ENCODE data around the gene EPHA7. TPM values are rescaled to one million over a fixed set of nuclear protein-coding genes. Genes with fewer than 3 reads are reported as not detected.

EPHA7 gene
- total RNA-seq, 1 experiment from 2014 or later = 9.6 TPM

DNA sequence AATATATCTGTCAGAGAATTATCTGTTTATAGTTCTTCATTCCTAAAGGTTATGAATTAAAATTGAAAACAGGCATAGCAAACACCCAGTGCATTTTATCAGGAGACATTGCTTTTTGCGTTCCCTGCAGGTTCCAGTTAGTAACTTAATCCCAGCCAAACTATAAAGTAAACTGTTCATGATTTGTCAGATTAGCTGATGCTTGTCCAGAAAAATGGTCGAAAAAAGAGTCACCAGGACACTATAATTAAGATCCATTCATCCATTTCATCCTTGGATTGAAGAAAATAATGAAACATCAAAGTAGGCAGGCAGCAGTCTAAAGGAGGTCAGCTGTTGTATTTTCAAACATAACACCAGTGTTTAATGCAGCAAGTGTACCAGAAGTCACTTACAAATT, 75.9 kb downstream of the EPHA7 start (continued):
- TF ChIP-seq, protein P1, sequence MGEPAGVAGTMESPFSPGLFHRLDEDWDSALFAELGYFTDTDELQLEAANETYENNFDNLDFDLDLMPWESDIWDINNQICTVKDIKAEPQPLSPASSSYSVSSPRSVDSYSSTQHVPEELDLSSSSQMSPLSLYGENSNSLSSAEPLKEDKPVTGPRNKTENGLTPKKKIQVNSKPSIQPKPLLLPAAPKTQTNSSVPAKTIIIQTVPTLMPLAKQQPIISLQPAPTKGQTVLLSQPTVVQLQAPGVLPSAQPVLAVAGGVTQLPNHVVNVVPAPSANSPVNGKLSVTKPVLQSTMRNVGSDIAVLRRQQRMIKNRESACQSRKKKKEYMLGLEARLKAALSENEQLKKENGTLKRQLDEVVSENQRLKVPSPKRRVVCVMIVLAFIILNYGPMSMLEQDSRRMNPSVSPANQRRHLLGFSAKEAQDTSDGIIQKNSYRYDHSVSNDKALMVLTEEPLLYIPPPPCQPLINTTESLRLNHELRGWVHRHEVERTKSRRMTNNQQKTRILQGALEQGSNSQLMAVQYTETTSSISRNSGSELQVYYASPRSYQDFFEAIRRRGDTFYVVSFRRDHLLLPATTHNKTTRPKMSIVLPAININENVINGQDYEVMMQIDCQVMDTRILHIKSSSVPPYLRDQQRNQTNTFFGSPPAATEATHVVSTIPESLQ (CRISPR knock-in tag; IDR thresholded peaks at IDR 0.05) = no peak
- TF ChIP-seq NFYB (CRISPR knock-in tag; conservative IDR thresholded peaks at IDR 0.05; ENCODE audit: low read depth) (no peak), MYBL2 (CRISPR knock-in tag; IDR thresholded peaks at IDR 0.05) (no peak)

DNA sequence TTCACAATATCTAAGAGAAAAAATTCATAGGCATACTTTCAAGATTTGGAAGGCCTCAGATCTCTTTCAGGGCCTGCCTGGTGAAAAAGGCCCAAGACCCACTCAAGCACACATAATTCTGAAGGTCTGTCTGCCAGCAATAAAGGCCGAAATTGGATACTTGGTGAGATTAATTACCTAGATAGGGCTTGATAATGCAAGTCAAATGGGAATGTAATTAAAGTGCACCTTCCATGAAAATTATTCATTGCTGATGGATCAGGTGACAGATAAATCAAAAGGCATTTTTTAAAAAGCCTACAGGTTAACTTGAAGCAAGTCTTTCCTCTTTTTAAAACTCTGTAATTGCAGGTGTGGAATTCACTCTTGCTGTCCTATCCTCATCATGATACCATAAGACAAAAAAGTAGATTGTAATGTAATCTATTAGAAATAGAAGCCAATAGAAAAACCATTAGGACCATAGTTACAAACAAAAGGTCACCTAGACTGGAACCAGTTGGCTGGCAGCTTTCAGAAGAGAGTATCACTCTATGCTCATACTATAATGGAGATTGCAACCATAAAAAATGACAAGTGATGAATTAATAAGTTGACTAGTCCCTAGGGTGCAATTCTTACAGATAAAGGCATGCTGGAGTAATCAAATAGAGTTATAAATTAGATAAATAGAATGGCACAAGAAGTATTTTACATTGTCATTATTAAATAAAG, 77.3 kb downstream of the EPHA7 start:
- ChIA-PET POLR2A (no interaction called here), CTCF (no interaction called here)
- Mint-ChIP-seq H3K4me1 (peaks cover 17% of the 10 kb centered on the region), H3K27me3 (ENCODE audit: low read depth) (no peaks in the 10 kb centered on the region), H3K4me3 (no peak overlapping the region), H3K27ac (no peak overlapping the region), H3K9me3 (no peaks in the 10 kb centered on the region), H3K36me3 (no peaks in the 10 kb centered on the region)
- no peak for ATAC-seq
- TF ChIP-seq GRHL2 (CRISPR knock-in tag; IDR thresholded peaks at IDR 0.05; ENCODE audit: insufficient replicate concordance, severe bottlenecking) (no peak), NFATC4 (CRISPR knock-in tag; IDR thresholded peaks at IDR 0.05) (no peak), TEAD1 (CRISPR knock-in tag; IDR thresholded peaks at IDR 0.05) (no peak), ZNF263 (CRISPR knock-in tag; IDR thresholded peaks at IDR 0.05; ENCODE audit: low read depth) (no peak), ZNF121 (CRISPR knock-in tag; IDR thresholded peaks at IDR 0.05) (no peak), SMAD3 (CRISPR knock-in tag; IDR thresholded peaks at IDR 0.05; ENCODE audit: borderline replicate concordance) (no peak), ZNF138 (CRISPR knock-in tag; conservative IDR thresholded peaks at IDR 0.05) (no peak), GTF2I (CRISPR knock-in tag; conservative IDR thresholded peaks at IDR 0.05) (no peak), RELA (CRISPR knock-in tag; IDR thresholded peaks at IDR 0.05; ENCODE audit: borderline replicate concordance) (no peak), FOXP1 (CRISPR knock-in tag; IDR thresholded peaks at IDR 0.05; ENCODE audit: borderline replicate concordance) (no peak)
- TF ChIP-seq, protein P2, sequence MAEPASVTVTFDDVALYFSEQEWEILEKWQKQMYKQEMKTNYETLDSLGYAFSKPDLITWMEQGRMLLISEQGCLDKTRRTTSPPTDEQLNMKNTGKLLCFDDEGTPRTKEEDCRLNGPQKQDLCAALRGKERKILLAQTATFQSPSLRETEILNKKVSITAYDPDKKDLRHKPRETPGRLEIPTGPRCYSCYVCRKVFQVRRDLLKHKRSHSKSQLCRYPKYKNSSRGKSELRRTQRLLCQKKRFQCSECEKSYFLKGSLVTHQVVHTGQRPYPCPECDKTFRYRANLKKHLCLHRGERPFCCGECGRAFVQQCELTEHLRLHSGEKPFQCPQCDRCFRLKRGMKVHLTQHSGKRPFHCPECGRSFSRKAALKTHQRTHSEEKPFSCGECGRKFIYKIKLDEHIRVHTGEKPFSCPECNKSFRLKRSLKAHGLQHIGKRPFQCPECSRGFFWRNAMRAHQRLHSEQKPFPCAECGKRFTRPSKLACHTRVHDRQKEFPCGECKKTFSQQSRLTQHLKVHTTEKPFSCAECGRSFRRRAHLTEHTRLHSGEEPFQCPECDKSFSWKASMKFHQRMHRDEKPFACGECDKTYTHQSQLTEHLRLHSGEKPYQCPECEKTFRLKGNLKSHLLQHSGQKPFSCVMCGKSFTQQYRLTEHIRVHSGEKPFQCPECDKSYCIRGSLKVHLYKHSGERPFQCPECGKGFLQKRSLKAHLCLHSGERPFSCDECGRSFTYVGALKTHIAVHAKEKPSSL (CRISPR knock-in tag; conservative IDR thresholded peaks at IDR 0.05) = no peak
- TF ChIP-seq, protein P3, sequence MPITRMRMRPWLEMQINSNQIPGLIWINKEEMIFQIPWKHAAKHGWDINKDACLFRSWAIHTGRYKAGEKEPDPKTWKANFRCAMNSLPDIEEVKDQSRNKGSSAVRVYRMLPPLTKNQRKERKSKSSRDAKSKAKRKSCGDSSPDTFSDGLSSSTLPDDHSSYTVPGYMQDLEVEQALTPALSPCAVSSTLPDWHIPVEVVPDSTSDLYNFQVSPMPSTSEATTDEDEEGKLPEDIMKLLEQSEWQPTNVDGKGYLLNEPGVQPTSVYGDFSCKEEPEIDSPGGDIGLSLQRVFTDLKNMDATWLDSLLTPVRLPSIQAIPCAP (CRISPR knock-in tag; IDR thresholded peaks at IDR 0.05) = no peak
- TF ChIP-seq, protein P4, sequence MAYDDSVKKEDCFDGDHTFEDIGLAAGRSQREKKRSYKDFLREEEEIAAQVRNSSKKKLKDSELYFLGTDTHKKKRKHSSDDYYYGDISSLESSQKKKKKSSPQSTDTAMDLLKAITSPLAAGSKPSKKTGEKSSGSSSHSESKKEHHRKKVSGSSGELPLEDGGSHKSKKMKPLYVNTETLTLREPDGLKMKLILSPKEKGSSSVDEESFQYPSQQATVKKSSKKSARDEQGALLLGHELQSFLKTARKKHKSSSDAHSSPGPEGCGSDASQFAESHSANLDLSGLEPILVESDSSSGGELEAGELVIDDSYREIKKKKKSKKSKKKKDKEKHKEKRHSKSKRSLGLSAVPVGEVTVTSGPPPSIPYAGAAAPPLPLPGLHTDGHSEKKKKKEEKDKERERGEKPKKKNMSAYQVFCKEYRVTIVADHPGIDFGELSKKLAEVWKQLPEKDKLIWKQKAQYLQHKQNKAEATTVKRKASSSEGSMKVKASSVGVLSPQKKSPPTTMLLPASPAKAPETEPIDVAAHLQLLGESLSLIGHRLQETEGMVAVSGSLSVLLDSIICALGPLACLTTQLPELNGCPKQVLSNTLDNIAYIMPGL (CRISPR knock-in tag; IDR thresholded peaks at IDR 0.05) = no peak
- TF ChIP-seq, protein P5, sequence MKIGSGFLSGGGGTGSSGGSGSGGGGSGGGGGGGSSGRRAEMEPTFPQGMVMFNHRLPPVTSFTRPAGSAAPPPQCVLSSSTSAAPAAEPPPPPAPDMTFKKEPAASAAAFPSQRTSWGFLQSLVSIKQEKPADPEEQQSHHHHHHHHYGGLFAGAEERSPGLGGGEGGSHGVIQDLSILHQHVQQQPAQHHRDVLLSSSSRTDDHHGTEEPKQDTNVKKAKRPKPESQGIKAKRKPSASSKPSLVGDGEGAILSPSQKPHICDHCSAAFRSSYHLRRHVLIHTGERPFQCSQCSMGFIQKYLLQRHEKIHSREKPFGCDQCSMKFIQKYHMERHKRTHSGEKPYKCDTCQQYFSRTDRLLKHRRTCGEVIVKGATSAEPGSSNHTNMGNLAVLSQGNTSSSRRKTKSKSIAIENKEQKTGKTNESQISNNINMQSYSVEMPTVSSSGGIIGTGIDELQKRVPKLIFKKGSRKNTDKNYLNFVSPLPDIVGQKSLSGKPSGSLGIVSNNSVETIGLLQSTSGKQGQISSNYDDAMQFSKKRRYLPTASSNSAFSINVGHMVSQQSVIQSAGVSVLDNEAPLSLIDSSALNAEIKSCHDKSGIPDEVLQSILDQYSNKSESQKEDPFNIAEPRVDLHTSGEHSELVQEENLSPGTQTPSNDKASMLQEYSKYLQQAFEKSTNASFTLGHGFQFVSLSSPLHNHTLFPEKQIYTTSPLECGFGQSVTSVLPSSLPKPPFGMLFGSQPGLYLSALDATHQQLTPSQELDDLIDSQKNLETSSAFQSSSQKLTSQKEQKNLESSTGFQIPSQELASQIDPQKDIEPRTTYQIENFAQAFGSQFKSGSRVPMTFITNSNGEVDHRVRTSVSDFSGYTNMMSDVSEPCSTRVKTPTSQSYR (CRISPR knock-in tag; IDR thresholded peaks at IDR 0.05) = no peak
- TF ChIP-seq, protein P6, sequence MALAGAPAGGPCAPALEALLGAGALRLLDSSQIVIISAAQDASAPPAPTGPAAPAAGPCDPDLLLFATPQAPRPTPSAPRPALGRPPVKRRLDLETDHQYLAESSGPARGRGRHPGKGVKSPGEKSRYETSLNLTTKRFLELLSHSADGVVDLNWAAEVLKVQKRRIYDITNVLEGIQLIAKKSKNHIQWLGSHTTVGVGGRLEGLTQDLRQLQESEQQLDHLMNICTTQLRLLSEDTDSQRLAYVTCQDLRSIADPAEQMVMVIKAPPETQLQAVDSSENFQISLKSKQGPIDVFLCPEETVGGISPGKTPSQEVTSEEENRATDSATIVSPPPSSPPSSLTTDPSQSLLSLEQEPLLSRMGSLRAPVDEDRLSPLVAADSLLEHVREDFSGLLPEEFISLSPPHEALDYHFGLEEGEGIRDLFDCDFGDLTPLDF (CRISPR knock-in tag; IDR thresholded peaks at IDR 0.05) = no peak
- TF ChIP-seq, protein P7, sequence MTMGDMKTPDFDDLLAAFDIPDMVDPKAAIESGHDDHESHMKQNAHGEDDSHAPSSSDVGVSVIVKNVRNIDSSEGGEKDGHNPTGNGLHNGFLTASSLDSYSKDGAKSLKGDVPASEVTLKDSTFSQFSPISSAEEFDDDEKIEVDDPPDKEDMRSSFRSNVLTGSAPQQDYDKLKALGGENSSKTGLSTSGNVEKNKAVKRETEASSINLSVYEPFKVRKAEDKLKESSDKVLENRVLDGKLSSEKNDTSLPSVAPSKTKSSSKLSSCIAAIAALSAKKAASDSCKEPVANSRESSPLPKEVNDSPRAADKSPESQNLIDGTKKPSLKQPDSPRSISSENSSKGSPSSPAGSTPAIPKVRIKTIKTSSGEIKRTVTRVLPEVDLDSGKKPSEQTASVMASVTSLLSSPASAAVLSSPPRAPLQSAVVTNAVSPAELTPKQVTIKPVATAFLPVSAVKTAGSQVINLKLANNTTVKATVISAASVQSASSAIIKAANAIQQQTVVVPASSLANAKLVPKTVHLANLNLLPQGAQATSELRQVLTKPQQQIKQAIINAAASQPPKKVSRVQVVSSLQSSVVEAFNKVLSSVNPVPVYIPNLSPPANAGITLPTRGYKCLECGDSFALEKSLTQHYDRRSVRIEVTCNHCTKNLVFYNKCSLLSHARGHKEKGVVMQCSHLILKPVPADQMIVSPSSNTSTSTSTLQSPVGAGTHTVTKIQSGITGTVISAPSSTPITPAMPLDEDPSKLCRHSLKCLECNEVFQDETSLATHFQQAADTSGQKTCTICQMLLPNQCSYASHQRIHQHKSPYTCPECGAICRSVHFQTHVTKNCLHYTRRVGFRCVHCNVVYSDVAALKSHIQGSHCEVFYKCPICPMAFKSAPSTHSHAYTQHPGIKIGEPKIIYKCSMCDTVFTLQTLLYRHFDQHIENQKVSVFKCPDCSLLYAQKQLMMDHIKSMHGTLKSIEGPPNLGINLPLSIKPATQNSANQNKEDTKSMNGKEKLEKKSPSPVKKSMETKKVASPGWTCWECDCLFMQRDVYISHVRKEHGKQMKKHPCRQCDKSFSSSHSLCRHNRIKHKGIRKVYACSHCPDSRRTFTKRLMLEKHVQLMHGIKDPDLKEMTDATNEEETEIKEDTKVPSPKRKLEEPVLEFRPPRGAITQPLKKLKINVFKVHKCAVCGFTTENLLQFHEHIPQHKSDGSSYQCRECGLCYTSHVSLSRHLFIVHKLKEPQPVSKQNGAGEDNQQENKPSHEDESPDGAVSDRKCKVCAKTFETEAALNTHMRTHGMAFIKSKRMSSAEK (CRISPR knock-in tag; IDR thresholded peaks at IDR 0.05; ENCODE audit: borderline replicate concordance) = no peak
- TF ChIP-seq, protein P8, sequence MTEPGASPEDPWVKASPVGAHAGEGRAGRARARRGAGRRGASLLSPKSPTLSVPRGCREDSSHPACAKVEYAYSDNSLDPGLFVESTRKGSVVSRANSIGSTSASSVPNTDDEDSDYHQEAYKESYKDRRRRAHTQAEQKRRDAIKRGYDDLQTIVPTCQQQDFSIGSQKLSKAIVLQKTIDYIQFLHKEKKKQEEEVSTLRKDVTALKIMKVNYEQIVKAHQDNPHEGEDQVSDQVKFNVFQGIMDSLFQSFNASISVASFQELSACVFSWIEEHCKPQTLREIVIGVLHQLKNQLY (CRISPR knock-in tag; IDR thresholded peaks at IDR 0.05) = no peak
- DNase-seq (ENCODE audit: low spot score) = no peak
